NT2/D1 (cell line): ENCODE data around the gene SFXN4.

Source experiments
- YY1 ChIP-seq: IDR thresholded peaks from 2 replicates; pipeline ENCODE4 v1.6.1; 2011; ENCODE audit not compliant: insufficient read length, insufficient read depth
- ZNF274 ChIP-seq: IDR thresholded peaks from 2 replicates; pipeline ENCODE4 v1.6.1; 2011; ENCODE audit warnings: mild to moderate bottlenecking, low read depth, low read length

GRCh38 chr10:119208553-119208940 is 43.0 kb upstream of the SFXN4 start:
- TF ChIP-seq ZNF274 (no peak), YY1 (no peak)
